ENCODE results near the gene XYLT2. TPM values are rescaled to one million over a fixed set of nuclear protein-coding genes. Genes with fewer than 3 reads are reported as not detected.
"Not testable (repeated sequence)": the region's sequence is repeated elsewhere in the genome, so short reads cannot be mapped to it uniquely, and the experiment has no call there.

XYLT2 gene
- total RNA-seq (2014; rRNA removed; shearing (Covaris generic)): 12.5 and 15.6 TPM in 2 replicates

DNA sequence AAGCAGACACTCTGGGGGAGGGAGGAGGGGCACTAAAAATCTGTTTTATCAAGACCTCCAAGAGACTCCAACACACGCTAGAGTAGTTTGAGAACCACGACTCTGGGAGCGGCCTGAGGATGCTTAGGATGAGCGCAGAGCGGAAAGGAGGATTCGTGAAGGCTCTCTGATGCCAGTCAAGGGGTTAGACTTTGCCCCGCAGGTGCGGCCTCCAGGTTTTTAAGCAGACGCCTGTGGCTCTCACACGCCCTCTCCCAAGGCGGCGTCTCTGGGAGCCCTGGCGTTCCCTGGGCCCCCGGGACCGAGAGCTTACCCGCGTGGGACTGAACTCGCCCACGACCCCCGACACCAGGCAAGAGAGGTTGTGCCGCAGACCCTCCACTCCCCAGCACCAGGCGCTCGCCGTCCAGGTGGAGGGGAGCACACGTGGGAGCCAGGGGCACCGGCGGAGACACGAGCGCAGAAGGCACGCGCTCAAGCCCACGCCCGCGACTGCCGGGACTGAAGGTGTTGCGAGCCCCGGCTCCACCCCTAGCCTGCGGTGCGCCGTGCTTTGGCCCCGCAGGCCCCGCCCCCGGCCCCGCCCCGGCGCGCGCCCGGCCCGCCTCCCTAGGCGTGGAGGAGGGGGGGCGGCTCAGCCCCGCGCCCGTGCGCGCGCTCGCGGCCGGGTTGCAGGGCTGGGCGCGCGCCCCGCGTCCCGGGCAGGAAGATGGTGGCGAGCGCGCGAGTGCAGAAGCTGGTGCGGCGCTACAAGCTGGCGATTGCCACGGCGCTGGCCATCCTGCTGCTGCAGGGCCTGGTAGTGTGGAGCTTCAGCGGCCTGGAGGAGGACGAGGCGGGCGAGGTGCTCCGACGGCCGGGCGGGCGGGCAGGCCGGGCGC, at the start of gene XYLT2:
Gene XYLT2, plus strand, starts transcription at position 695 of the 881 bp plus-strand sequence. Its CDS starts 15 bp downstream, at position 710.
- peak; percentile 91 for DNase-seq (ENCODE audit: low read depth)

DNA sequence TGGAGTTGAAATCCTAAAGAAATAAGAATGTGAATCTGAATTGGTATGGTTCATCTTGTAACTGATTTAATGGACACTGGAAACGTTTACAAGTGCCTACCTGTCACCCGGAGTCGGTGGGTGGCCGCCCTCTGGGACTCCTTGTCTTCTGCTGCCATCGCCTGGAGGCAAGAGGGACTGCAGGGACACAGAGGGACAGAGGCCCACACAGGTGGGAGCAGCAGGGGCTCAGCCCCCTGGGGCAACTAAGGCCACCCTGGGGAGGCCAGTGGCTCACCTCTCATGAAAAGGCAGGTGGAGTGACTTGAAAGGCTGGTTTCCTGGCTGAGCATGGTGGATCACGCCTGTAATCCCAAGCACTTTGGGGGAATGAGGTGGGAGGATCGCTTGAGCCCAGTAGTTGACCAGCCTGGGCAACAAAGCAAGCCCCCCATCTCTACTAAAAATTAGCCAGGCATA, 48.5 kb upstream of the XYLT2 start:
- peak; percentile 75 for DNase-seq (ENCODE audit: low read depth)

DNA sequence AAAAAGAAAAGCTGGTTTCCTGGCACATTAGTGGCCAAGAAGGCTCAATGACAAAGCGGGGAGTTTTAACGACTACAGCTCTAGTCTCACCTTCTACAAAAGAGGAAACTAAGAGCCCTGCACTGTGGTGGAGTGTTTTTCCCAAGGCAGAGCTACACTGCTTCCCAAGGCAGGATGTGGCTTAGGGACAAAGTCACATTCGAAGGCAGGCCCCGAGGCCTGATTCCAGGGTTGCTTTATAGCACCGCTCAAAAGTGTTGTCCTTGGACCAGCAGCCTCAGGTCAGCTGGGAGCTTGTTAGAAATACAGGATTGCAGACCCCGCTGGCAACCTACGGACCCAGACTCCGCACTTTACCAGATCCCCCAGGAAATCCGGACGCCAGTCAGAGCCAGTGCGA, 47.9 kb upstream of the XYLT2 start:
- no peak for DNase-seq (ENCODE audit: low read depth)

DNA sequence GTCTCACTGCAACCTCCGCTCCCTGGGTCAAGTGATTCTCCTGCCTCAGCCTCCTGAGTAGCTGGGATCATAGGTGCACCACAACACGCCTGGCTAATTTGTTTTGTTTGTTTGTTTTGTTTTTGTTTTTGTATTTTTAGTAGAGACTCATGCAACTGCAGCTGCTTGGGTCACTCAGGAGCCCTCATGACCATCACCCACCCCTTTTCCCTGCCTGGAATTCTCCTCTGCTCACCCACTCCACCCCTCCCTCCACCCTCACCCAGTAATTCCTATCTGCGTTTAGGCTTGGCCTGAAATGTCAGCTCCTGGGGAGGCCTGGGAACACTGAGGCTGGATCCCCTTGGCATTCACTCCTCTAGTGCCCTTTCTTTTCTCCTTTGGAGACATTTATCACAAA, 46.1 kb upstream of the XYLT2 start:
- no peak for DNase-seq (ENCODE audit: low read depth)

DNA sequence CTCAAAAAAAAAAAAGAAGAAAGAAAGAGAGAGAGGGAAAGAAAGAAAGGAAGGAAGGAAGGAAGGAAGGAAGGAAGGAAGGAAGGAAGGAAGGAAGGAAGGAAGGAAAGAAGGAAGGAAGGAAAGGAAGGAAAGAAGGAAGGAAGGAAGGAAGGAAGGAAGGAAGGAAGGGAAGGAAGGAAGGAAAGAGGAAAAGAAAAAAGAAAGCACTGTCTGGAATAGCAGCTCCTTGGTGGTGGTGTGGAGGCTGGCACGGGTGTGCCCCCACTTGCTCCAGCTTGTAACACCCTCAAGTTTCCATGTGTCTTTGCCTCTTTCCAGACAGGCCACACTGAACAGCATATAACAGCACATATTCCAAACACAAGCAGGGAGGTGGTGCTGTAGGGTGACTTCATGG, 45.1 kb upstream of the XYLT2 start:
- DNase-seq (ENCODE audit: low read depth): not testable (repeated sequence)

DNA sequence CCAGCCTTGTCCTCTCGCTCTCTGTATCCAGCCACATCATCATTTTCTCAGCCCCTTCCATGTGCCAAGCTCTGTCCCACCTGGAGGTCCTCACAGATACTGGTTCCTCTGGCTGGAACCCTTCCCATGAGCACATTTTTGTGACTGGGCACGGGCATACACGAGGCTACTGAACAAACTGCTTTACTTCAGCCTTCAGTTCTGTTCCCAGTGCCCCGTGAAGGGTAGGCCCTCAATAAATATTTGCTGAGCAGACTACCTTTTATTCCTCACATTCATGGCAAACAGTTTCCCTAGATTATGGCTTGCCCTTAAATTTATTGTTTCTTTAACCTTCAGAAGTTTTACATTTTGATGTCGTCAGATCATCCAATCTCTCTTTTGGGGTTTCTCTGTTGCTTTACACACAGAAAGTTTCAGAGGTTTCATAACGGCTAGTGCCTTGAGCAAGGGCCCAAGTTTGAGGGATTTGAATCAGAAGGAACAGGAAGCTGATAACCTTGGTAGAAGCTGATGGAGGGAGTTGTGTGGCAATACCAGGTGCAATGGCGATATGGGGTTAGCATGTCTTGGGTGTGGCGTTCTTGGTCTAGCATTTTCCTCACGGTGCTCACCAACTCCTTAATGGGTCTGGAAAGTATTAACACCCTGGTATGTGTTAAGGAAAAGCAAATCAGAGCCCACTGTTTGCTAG, 43.9 kb upstream of the XYLT2 start:
- DNase-seq (ENCODE audit: low read depth): no peak

DNA sequence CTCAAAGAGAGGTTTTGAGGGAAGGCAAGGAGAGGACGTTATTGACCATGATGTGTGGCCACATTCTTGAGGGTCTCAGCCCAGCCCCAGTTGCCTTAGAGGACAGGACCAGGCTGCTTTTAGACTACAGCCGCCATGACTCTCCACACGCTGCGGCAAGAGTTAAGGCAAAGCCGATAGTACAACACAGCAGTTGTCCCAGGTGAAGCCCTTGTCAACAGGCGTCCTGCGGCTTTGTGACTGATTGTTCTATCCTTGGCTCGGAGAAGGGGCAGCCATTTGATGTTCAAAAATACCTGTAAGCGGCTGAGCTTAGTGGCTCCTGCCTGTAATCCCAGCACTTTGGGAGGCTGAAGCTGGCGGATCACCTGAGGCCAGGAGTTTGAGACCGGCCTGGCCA, 42.9 kb upstream of the XYLT2 start:
- DNase-seq (ENCODE audit: low read depth): no peak

DNA sequence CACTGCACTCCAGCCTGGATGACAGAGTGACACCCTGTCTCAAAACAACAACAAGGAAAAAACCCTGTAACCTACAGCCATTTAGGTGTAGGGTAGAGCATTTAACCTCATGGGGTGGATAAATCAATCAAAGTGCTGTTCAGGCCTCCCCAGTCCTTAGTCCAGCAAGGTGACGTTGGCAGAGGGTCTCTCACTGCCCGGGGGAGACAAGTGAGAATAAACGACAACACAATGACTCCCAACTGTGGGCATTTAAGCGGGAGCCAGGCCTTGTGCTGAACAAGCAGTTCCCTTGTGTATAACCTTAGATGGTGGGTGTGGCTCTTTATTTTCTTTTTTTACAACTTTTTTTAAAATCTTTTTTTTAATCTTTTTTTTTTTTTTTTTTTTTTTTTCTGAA, 42.3 kb upstream of the XYLT2 start:
- DNase-seq (ENCODE audit: low read depth): no peak

DNA sequence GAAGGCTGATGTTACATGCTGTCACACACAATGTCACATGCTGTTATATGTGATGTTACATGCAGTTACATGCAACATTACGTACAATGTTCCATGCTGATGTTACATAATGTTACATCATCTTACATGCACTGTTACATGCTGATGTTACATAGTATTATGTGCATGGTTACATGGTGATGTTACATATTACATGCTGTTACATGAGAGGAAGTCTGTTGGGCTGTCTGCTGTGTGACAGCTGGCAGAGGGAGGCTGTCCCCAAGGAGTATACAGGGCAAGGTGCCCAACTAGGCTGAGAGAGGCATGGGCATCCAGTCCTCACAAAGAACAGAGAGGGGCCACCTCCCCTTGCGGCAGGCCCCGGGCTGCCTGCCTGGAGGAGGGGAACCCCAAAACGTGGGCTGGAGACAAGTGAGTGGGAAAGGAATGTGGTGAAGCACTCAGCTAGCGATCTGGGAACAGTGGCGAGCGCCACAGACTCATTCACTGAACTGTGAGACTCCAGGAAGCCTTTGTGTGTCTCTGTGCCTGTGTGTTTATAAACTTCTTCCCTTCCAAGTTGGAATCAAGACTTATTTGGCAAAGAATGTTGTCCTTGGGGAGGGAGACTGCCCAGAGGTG, 41.0 kb upstream of the XYLT2 start:
- DNase-seq (ENCODE audit: low read depth): no peak

DNA sequence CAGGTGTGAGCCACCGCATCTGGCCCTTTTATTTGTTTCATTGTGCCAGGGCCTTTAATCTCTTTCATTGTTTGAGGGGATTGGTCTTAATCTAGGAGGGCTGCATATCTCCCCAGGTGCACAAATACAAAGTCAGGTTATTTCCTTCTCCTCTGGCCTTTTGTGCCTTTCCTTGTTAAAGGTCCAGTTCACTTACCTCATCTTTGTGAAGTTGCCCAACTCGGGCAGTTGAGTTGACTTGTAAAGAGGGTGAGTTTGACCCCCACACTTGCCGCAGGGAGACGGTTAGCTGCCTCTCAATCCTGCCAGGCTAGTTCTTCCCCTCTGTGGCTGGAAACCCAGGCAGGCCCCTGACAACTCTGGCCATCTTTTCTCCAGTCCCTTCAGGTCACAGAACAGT, 38.3 kb upstream of the XYLT2 start:
- no peak for DNase-seq (ENCODE audit: low read depth)

DNA sequence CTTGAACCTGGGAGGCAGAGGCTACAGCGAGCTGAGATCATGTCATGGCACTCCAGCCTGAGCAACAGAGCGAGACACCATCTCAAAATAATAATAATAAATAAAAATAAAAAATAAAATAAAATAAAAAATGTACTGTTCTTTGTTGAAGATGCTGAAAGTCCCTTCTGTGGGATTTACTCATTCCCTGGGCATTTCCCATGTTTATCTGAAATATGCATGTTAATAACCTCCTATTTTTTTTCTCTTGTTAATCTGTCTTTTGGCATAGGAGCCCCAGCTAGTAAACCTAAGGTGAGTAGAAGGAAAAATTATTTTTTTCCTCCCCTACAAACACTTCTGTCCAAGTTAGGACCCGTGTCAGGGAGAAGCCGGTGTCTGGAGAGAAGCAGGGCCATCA, 37.3 kb upstream of the XYLT2 start:
- no peak for DNase-seq (ENCODE audit: low read depth)

DNA sequence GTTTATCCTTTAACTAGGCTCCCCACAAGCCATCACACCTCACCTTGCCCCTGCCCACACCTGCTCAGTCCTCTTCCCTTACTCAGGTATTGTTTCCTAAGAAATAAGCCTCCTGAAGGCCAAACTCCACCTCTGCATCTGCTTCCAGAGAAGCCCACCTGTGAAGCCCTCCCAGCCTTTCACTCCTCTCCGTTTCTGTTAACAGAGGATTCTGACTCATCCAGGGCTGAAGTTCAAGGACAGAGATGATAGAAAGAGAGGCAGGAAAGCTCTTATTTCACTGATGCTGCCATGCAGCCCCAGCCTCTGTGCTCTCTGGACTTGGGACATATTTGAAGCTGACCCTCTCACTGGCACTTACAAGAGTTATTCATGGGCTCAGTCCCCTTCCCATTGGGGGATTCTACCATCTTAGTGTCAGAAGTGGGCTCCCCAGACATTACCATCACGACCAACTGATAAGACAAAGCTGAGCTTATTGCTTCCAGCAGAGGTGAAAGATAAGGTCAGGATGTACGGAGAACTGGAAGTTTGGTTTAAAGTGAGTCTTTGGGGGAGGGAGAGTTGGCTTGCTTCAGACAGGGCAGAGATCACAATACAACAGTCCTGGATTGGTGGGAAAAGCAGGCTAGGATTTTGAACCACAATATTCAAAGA, 35.3 kb upstream of the XYLT2 start:
- DNase-seq (ENCODE audit: low read depth): no peak

DNA sequence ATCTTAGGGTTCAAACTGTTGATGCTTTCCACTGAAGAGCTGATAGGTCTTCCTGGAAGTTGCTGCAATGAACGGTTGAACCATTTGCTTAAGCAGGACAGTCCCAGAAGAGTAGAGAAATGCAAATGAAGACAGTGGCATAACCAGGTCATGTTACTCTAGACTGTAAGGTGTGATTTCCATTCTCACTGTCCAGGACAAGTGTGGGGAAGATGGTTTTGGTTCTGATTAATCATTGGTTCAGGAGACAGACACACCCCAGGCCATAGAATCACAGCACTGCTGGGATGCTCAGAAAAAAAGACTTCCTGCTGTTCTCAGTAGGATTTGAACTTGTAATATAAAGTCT, 34.8 kb upstream of the XYLT2 start:
- no peak for DNase-seq (ENCODE audit: low read depth)

DNA sequence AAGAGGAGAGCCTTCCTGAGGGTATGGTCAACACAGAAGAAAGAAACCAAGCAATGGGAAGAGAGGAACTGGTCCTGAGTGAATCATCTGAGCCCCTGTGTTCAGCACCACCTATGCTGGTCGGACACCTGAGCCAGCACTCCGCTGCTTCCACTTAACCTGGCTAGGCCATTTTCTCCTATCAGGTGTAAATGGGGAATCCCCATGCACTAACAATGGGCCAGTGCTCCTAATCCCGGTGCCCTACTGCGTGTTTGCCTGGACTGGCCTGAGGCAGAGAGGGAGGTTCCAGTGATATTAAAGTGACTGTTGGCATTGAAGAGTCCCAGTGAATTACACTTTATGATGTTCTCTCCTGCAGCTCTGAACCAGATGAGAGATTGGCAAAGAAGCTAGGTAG, 34.4 kb upstream of the XYLT2 start:
- DNase-seq (ENCODE audit: low read depth): no peak

DNA sequence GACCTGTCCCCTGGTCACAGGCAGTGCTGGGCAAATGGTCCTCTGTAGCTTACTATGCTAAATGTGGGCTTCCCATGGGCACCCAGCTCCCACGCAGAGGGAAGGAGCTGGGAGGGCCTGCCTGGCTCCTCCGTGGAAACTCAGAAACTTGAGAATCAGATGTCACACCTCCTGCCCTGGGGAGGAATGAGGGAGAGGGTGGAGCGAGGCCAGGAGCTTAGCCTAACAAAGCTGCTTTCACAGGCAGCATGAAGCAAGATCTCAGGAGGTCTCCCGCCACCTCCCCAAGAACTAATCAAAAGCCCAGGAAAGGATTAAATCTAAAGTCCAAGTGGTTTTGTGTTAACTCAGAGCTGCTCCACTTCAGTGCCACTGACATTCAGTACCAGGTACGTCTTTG, 33.6 kb upstream of the XYLT2 start:
- DNase-seq (ENCODE audit: low read depth): no peak

DNA sequence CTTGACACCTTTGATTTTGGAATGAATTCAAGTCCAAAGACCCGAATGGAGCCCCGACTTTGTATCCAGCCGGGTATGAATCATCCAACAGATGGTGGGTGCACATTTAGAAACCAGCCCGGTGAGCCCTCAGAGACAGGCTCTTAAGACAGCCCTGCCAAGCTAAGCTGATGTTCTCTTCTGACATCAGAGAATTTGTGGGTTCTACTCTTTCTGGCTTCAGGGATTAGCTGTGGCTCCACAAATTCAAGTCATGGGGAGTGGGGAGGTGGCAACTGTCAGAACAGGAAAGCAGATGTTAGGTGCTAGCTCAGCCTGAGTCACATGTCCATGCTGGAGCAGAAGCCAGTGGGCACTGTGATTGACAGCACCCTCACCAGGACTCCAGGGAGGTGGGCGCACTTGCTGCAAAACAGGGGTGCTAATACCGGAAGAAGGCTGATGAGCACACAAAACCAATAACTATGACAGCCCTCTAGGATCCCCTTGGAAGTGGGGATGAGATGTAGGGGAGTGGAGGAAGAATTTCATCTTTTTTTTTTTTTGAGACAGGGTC, 31.4 kb upstream of the XYLT2 start:
- DNase-seq (ENCODE audit: low read depth): no peak

DNA sequence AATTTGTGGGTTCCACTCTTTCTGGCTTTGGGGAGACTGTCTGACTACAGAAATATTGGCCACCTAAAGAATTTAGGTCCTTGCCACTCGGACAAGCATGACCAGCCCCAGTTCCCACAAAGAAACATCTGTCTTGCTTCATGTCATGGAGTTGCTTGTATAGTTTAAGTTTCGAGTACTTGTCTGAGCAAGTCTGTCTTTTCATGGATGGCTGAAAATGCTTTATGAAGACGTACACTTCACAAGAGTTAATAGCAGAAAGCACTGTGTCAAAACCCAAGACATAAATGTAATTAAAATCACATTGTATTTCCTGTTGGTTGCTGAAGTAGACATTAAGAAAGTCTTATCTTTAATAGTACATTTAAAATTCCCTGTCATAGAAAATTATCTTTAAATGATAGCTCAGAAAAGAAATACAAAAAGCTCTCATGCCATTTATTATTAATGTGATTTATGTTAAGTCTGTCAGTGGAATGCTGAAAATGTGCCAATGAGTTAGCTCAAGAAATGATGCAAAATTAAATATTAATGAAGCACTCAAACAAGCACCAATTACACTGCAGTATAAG, 29.8 kb upstream of the XYLT2 start:
- DNase-seq (ENCODE audit: low read depth): no peak

DNA sequence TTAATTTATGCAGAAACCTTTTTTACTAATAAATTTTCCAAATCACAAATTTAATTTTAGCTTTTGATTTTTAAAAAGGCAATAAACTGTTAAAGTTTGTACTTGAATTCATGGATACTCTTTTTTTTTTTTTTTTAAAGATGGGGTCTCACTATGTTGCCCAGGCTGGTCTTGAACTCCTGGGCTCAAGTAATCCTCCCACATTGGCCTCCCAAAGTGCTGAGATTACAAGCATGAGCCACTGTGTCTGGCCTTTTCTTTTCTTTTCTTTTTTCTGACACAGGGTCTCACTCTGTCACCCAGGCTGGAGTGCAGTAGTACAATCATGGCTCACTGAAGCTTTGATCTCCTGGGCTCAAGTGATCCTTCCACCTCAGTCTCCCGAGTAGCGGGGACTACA, 29.3 kb upstream of the XYLT2 start:
- DNase-seq (ENCODE audit: low read depth): not testable (repeated sequence)

DNA sequence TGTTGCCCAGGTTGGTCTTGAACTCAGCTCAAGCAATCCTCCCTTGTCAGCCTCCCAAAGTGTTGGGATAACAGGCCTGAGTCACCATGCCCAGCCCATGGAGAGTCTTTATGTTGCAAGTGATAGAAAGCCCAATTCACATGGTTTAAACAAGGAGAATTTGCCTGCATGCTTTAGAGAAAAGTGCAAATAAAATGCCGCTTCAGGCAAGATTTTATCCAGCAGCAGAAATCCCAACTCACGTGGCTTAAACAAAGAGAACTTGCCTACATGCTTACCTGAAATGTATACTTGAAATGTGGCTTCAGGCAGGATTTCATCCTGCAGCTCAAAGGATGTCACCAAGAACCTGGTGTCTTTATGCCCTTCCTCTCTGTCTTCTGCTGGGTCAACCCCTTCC, 28.8 kb upstream of the XYLT2 start:
- DNase-seq (ENCODE audit: low read depth): no peak

DNA sequence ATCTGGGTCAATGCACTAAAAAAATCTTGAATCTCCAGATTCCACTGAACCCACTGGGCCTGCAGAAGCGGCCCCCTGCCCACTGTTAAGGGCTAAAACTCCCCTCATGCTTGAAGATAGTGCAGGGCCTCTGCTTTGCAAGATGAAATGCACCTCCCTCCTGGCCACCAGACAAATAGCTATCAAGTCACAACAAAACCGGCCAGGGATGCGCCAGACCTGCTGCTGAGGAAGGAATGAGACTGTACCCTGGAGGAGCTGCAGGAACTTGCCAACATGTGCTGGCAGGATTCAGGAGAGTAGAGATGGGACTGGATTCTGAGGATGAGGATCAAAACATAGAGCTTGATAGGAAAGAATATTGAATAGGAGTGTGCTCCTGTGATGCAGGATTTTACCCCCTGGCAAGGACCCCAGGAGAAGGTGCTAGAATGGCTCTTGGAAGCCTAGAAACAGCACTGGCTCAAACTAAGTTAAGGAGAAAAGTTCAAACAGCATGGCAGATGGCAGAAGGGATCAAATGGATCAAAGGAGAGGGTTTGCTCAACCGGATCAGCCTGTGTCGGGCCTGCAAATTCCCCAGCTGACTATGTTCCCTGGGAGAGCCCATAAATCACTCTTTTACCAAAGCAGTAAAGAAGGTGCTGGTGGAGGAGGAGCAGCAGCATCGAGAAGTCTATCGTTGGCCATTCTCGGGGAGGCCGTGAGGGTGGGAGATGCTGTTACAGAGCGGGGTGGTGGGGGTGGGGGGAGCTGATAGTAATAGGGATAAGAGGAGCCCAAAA, 27.2 kb upstream of the XYLT2 start:
- no peak for DNase-seq (ENCODE audit: low read depth)
